Measurements from ENCODE around the gene NECTIN3. TPM values are rescaled to one million over a fixed set of nuclear protein-coding genes. Genes with fewer than 3 reads are reported as not detected.

The NECTIN3 gene
- total and polyA plus RNA-seq, 11 donors = 1.8 to 13.8 (median 8.8) TPM

GRCh38 chr3:111210866-111211564 lies 139.4 kb downstream of the NECTIN3 start:
- DNase-seq = no peak
- TF ChIP-seq CTCF (IDR thresholded peaks at IDR 0.05) (no peak), POLR2A (IDR thresholded peaks at IDR 0.05) (no peak)
- no peaks in the 10 kb centered on the region for H3K4me1 ChIP-seq
- intact Hi-C loops (cut with DNase I) = loop anchor here in 1 of 10 donors (10.0 kb wide), 1 partner anchor 86 kb away; no protein-coding TSS in a partner anchor
- H3K27ac ChIP-seq = no peak overlapping the region
- no peak for ATAC-seq
- H3K4me3 ChIP-seq = no peak overlapping the region
- no peaks in the 10 kb centered on the region for H3K27me3 ChIP-seq
- H3K36me3 ChIP-seq = no peaks in the 10 kb centered on the region
- WGBS, 4 donors = 87 to 94% (median 91%) methylated on average over 3 of the region's 3 CpGs
- H3K9me3 ChIP-seq = no peaks in the 10 kb centered on the region

- intact Hi-C loops (cut with DNase I) = loop anchor here in 2 of 10 donors (2.0 to 10.0 kb wide), 2 partner anchors 36 to 88 kb away; no protein-coding TSS in a partner anchor
- Histone ChIP-seq H3K27me3 (no peaks in the 10 kb centered on the region), H3K4me1 (no peaks in the 10 kb centered on the region), H3K9me3 (no peaks in the 10 kb centered on the region), H3K4me3 (no peak overlapping the region), H3K36me3 (no peaks in the 10 kb centered on the region), H3K27ac (no peak overlapping the region)
- ATAC-seq (no peak), DNase-seq (no peak)
- TF ChIP-seq CTCF (IDR thresholded peaks at IDR 0.05) (no peak), POLR2A (IDR thresholded peaks at IDR 0.05) (no peak)
- 84 to 87% (median 85%) methylated on average over 4 of the region's 4 CpGs for WGBS, 4 donors
Measured at GRCh38 chr3:111212511-111212910, 140.9 kb downstream of the NECTIN3 start.

- Histone ChIP-seq H3K36me3 (no peaks in the 10 kb centered on the region), H3K27ac (no peak overlapping the region), H3K27me3 (no peaks in the 10 kb centered on the region), H3K4me1 (no peaks in the 10 kb centered on the region), H3K4me3 (no peak overlapping the region), H3K9me3 (no peaks in the 10 kb centered on the region)
- TF ChIP-seq CTCF (IDR thresholded peaks at IDR 0.05) = no peak
- no peak for TF ChIP-seq POLR2A (IDR thresholded peaks at IDR 0.05)
- no peak for DNase-seq
- ATAC-seq = no peak
- intact Hi-C loops (cut with DNase I) = loop anchor here in 1 of 10 donors (10.0 kb wide), 1 partner anchor 91 kb away; no protein-coding TSS in a partner anchor
- 80 to 88% (median 81%) methylated on average over 1 of the region's 1 CpG for WGBS, 4 donors
Measured at GRCh38 chr3:111215481-111215880, 143.9 kb downstream of the NECTIN3 start.

GRCh38 chr3:111218615-111219014 lies 147.0 kb downstream of the NECTIN3 start:
- DNase-seq = no peak

More at GRCh38 chr3:111218615-111219014, 147.0 kb downstream of the NECTIN3 start:
- Histone ChIP-seq H3K4me1 (no peaks in the 10 kb centered on the region), H3K27ac (no peak overlapping the region), H3K4me3 (no peak overlapping the region), H3K9me3 (no peaks in the 10 kb centered on the region), H3K36me3 (no peaks in the 10 kb centered on the region), H3K27me3 (no peaks in the 10 kb centered on the region)
- no peak for TF ChIP-seq CTCF (IDR thresholded peaks at IDR 0.05)
- no peak for TF ChIP-seq POLR2A (IDR thresholded peaks at IDR 0.05)
- ATAC-seq = no peak
- intact Hi-C loops (cut with DNase I) = loop anchor here in 1 of 10 donors (10.0 kb wide), 1 partner anchor 94 kb away; no protein-coding TSS in a partner anchor
- 69 to 86% (median 79%) methylated on average over 1 of the region's 1 CpG for WGBS, 4 donors

Data from heart left ventricle (tissue), 16 donors.